PC-9 (cell line): ENCODE measurements around the gene TGFBI. TPM values are rescaled to one million over a fixed set of nuclear protein-coding genes. Genes with fewer than 3 reads are reported as not detected.

Experiments used
- BruUV-seq: library from RNA; stranded (reverse); fragments of 400-500 nt; replicated peaks from 2 replicates; lab custom pipeline; 2021; lab: Mats Ljungman, UMichigan
- CTCF ChIA-PET: fragments of 300-600 bp; sonication (Branson Sonifier 250); formaldehyde crosslinking; loops from one replicate; lab custom pipeline; 2022; ENCODE audit warnings: antibody characterized with exemption; lab: Charles Lee
- POLR2A ChIA-PET: fragments of 300-600 bp; sonication (Branson Sonifier 250); formaldehyde crosslinking; loops from one replicate; lab custom pipeline; 2022; ENCODE audit warnings: antibody characterized with exemption; ENCODE audit not compliant: unreplicated experiment; lab: Charles Lee
- DNase-seq, 2 experiments: peaks; one replicate each; pipeline versions ENCODE4 v3.0.0 to v3.0.0-alpha.2; 2015 to 2022; ENCODE audit warnings: mixed read lengths in 1 of 2
- H2AFZ ChIP-seq: fragments of 200-600 bp; sonication (generic); 2 replicates; pipeline ENCODE4 v1.8.1; 2017; ENCODE audit warnings: antibody characterized with exemption
- H3F3A ChIP-seq: fragments of 200-600 bp; sonication (generic); 2 replicates; pipeline ENCODE4 v1.8.1; 2017; ENCODE audit warnings: antibody characterized with exemption, mild to moderate bottlenecking, low read depth; ENCODE audit not compliant: insufficient read depth
- H3K27ac ChIP-seq: fragments of 200-600 bp; sonication (generic); 2 replicates; pipeline ENCODE4 v1.6.1; 2016; ENCODE audit warnings: mixed run types
- H3K27me3 ChIP-seq: fragments of 200-600 bp; sonication (generic); 2 replicates; pipeline ENCODE4 v1.6.1; 2016; ENCODE audit warnings: low read depth, mixed run types; ENCODE audit not compliant: insufficient read depth
- H3K36me3 ChIP-seq: fragments of 200-600 bp; sonication (generic); 2 replicates; pipeline ENCODE4 v1.6.1; 2016; ENCODE audit warnings: low read depth, mixed run types
- H3K4me1 ChIP-seq: fragments of 200-600 bp; sonication (generic); replicated peaks from 2 replicates; pipeline ENCODE4 v1.6.1; 2016; ENCODE audit warnings: mixed run types; ENCODE audit not compliant: insufficient read depth
- H3K4me2 ChIP-seq: fragments of 200-600 bp; sonication (generic); 2 replicates; pipeline ENCODE4 v1.6.1; 2017; ENCODE audit warnings: mixed run types
- H3K4me3 ChIP-seq: fragments of 200-600 bp; sonication (generic); 2 replicates; pipeline ENCODE4 v1.6.1; 2016; ENCODE audit warnings: mixed run types
- H3K79me2 ChIP-seq: fragments of 200-600 bp; sonication (generic); 2 replicates; pipeline ENCODE4 v1.6.1; 2017; ENCODE audit warnings: low read depth, mixed run types
- H3K9me2 ChIP-seq: fragments of 200-600 bp; sonication (generic); 2 replicates; pipeline ENCODE4 v1.8.1; 2017; ENCODE audit warnings: mild to moderate bottlenecking; ENCODE audit not compliant: insufficient read depth
- H3K9me3 ChIP-seq: fragments of 200-600 bp; sonication (generic); 2 replicates; pipeline ENCODE4 v1.8.1; 2016; ENCODE audit warnings: low read depth; ENCODE audit not compliant: insufficient read depth
- H4K20me1 ChIP-seq: fragments of 200-600 bp; sonication (generic); 2 replicates; pipeline ENCODE4 v1.8.1; 2017; ENCODE audit not compliant: insufficient read depth
- EZH2 ChIP-seq: fragments of 200-600 bp; sonication (generic); IDR thresholded peaks from 2 replicates; pipeline ENCODE4 v1.8.0; 2017; ENCODE audit warnings: antibody characterized with exemption, low read depth
- intact Hi-C: fragments of 100-400 bp; cut with micrococcal nuclease; formaldehyde crosslinking; loops from one replicate; pipeline ENCODE4 v1.10.0; 2022; ENCODE audit not compliant: unreplicated experiment
- total RNA-seq: library from RNA; stranded (reverse); gene quantifications from 2 replicates; pipeline ENCODE4 v1.2.3, GENCODE V29; 2021
- TF ChIP-seq, protein P1 (sequence below): fragments of 200-600 bp; sonication (generic); conservative IDR thresholded peaks from 2 replicates; pipeline ENCODE4 v1.6.1; 2017; ENCODE audit warnings: mixed run types, antibody characterized with exemption, mild to moderate bottlenecking, moderate library complexity

The TGFBI gene
- total RNA-seq, 1 experiment from 2014 or later = 437 TPM

DNA sequence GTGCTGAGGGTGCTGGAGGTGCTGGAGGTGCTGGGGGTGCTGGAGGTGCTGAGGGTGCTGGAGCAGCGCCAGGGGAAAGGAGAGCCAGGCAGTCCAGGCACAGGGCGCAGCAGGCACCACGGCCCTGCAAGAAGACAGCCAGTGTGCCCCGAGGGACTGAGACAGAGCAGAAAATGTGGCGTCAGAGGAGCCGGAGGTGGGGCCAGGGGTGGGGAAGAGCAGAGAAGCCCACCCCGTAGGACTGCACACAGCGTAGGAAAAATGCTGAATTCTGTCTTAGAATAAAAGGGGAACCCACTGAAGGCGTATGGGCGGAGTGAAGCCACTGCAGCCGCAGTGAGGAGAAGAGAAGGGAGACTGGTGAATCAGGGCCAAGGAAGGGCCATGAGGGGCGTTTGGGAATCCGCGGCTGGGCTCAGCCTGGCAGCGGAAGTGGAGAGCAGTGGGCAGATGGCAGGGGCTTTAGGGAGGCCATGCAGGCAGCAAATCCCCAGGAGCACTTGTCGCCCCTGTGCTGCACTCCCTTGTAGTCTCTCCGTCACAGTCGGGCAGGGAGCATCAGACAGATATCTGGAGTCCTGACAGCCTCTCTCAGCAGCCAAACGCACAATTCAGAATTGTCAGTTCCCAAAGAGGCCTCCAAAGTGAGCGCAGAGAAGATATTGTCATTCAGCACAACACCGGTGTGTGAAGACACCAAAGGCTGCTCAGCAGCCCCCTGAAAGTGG, 38.1 kb upstream of the TGFBI start:
- no peaks in the 10 kb centered on the region for H3K79me2 ChIP-seq
- H3K4me3 ChIP-seq = no peak overlapping the region
- no peak overlapping the region for H3K27ac ChIP-seq
- no peaks in the 10 kb centered on the region for H3K4me1 ChIP-seq
- ChIA-PET CTCF (no interaction called here), POLR2A (no interaction called here)
- H3K36me3 ChIP-seq = no peaks in the 10 kb centered on the region
- no peak for TF ChIP-seq EZH2
- TF ChIP-seq, protein P1, sequence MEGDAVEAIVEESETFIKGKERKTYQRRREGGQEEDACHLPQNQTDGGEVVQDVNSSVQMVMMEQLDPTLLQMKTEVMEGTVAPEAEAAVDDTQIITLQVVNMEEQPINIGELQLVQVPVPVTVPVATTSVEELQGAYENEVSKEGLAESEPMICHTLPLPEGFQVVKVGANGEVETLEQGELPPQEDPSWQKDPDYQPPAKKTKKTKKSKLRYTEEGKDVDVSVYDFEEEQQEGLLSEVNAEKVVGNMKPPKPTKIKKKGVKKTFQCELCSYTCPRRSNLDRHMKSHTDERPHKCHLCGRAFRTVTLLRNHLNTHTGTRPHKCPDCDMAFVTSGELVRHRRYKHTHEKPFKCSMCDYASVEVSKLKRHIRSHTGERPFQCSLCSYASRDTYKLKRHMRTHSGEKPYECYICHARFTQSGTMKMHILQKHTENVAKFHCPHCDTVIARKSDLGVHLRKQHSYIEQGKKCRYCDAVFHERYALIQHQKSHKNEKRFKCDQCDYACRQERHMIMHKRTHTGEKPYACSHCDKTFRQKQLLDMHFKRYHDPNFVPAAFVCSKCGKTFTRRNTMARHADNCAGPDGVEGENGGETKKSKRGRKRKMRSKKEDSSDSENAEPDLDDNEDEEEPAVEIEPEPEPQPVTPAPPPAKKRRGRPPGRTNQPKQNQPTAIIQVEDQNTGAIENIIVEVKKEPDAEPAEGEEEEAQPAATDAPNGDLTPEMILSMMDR = no peak
- no peaks in the 10 kb centered on the region for H3K27me3 ChIP-seq
- H2AFZ ChIP-seq = no peak overlapping the region
- BruUV-seq = no TSS peak
- no peak overlapping the region for H3K4me2 ChIP-seq
- H3F3A ChIP-seq = no peaks in the 10 kb centered on the region
- no peaks in the 10 kb centered on the region; the same call in 1 of the 2 replicates for H3K9me3 ChIP-seq
- H4K20me1 ChIP-seq = no peaks in the 10 kb centered on the region
- no peak for DNase-seq
- intact Hi-C loops = no loop called here
- no peaks in the 10 kb centered on the region for H3K9me2 ChIP-seq

DNA sequence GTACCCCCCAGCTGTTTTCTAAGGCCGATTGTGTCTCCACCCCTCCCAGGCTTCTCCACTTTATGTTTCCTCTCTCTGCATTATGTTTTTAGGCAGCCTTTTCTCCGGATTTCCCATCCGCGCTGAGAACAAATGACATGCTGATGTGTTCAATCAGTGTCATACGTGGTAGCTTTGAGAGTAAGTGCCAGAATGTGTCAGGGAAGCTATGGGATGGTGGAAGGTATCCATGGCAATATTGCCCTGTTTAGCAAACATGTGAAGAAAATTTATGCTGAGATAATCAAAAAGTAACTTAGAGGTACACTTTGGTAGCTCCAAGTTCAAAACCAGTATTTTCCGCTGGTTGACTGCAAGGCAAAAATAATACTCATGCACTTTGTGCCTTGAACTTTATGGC, 37.4 kb upstream of the TGFBI start:
- no TSS peak for BruUV-seq
- Histone ChIP-seq H3K27me3 (no peaks in the 10 kb centered on the region), H3K27ac (no peak overlapping the region), H4K20me1 (no peaks in the 10 kb centered on the region), H3K36me3 (no peaks in the 10 kb centered on the region), H3K9me3 (no peaks in the 10 kb centered on the region; the same call in 1 of the 2 replicates), H3F3A (no peaks in the 10 kb centered on the region), H3K4me3 (no peak overlapping the region), H2AFZ (no peak overlapping the region), H3K79me2 (no peaks in the 10 kb centered on the region), H3K4me1 (no peaks in the 10 kb centered on the region), H3K9me2 (no peaks in the 10 kb centered on the region), H3K4me2 (no peak overlapping the region)
- TF ChIP-seq, protein P1 = no peak
- TF ChIP-seq EZH2 = no peak
- intact Hi-C loops = no loop called here
- CTCF ChIA-PET = no interaction called here
- DNase-seq = no peak
- POLR2A ChIA-PET = no interaction called here

DNA sequence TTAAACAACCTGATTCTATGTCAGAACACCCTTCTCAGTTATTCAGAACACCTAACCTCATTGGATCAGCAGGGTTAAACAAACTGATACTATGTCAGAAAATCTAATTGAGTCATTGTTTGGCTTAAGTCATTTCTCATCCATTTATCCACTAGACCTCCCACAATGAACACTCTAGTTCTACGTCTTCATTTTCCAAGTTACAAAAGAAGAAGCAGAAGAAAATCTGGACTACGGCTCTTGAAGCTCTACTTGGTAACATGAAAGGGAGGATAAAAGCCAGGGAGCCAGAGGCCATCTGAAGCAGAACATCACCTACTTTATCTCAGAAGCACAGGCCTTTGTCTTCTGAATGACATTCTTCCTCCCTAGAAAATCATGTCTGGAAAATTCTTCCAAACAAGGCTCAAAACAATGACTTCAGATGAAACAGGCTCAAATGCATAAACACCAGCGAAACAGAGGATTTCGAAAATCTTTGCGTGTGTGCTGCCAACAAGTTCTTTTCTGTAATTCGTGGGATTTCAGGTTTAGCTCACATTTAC, 35.4 kb upstream of the TGFBI start:
- Histone ChIP-seq H3K9me2 (no peaks in the 10 kb centered on the region), H3K9me3 (no peaks in the 10 kb centered on the region; the same call in 1 of the 2 replicates), H4K20me1 (no peaks in the 10 kb centered on the region), H2AFZ (no peak overlapping the region), H3K4me2 (no peak overlapping the region), H3K4me1 (no peaks in the 10 kb centered on the region), H3K36me3 (no peaks in the 10 kb centered on the region), H3F3A (no peaks in the 10 kb centered on the region), H3K27me3 (no peaks in the 10 kb centered on the region), H3K27ac (no peak overlapping the region), H3K4me3 (no peak overlapping the region), H3K79me2 (no peaks in the 10 kb centered on the region)
- POLR2A ChIA-PET = no interaction called here
- CTCF ChIA-PET = interaction anchor here (0.9 to 1.0 kb wide), 2 partner anchors 16 to 35 kb away, joined by 3 to 4 read pairs; partner anchors contain the start of gene TGFBI
- BruUV-seq = no TSS peak
- intact Hi-C loops = no loop called here
- no peak for TF ChIP-seq EZH2
- TF ChIP-seq, protein P1 = no peak
- DNase-seq = no peak
